Esophagus mucosa (tissue), 1 donor: ENCODE data around the gene ADGRD1. TPM values are rescaled to one million over a fixed set of nuclear protein-coding genes. Genes with fewer than 3 reads are reported as not detected.
"Not testable (repeated sequence)": the region's sequence is repeated elsewhere in the genome, so short reads cannot be mapped to it uniquely, and the experiment has no call there.

Experiments used
- ATAC-seq: fragments of 200-7000 bp; cut with Tn5 transposase; one replicate; pipeline ENCODE4 v1.9.1; 2020
- total RNA-seq: library from RNA; stranded (reverse); gene quantifications from one replicate; pipeline ENCODE4 v1.2.4, GENCODE V29; 2023
- donor health status: DM: yes; HTN: yes; CAD: no.

Gene ADGRD1
- total RNA-seq, 1 donor from 2014 or later: 2.5 TPM

GRCh38 chr12:130988261-130988660, 34.6 kb downstream of the ADGRD1 start:
- ATAC-seq: no peak

GRCh38 chr12:130988751-130989150, 35.0 kb downstream of the ADGRD1 start:
- ATAC-seq: no peak

- no peak for ATAC-seq
These were observed 35.7 kb downstream of the ADGRD1 start for GRCh38 chr12:130989391-130989790.

GRCh38 chr12:130990034-130990433, 36.3 kb downstream of the ADGRD1 start:
- no peak for ATAC-seq

- ATAC-seq: no peak
These were observed 38.7 kb downstream of the ADGRD1 start for GRCh38 chr12:130992448-130992847.

GRCh38 chr12:130992979-130993538, 39.4 kb downstream of the ADGRD1 start:
- no peak for ATAC-seq

GRCh38 chr12:130993759-130994670, 40.3 kb downstream of the ADGRD1 start:
- ATAC-seq: no peak

GRCh38 chr12:130994821-130995375, 41.2 kb downstream of the ADGRD1 start:
- no peak for ATAC-seq

- ATAC-seq: not testable (repeated sequence)
These were observed 41.8 kb downstream of the ADGRD1 start for GRCh38 chr12:130995386-130995969.

- ATAC-seq: no peak
These were observed 44.4 kb downstream of the ADGRD1 start for GRCh38 chr12:130998136-130998535.

GRCh38 chr12:131000000-131000486, 46.3 kb downstream of the ADGRD1 start:
- ATAC-seq: no peak

GRCh38 chr12:131001493-131001892, 47.8 kb downstream of the ADGRD1 start:
- no peak for ATAC-seq

- ATAC-seq: no peak
These were observed 48.5 kb downstream of the ADGRD1 start for GRCh38 chr12:131002216-131002631.

GRCh38 chr12:131003036-131003715, 49.5 kb downstream of the ADGRD1 start:
- ATAC-seq: no peak

- ATAC-seq: no peak
These were observed 50.0 kb downstream of the ADGRD1 start for GRCh38 chr12:131003716-131004045.

- ATAC-seq: no peak
These were observed 50.5 kb downstream of the ADGRD1 start for GRCh38 chr12:131004166-131004565.

- ATAC-seq: no peak
These were observed 51.7 kb downstream of the ADGRD1 start for GRCh38 chr12:131005161-131006035.

- no peak for ATAC-seq
These were observed 52.5 kb downstream of the ADGRD1 start for GRCh38 chr12:131006036-131006735.

- no peak for ATAC-seq
These were observed 53.5 kb downstream of the ADGRD1 start for GRCh38 chr12:131007031-131007739.

GRCh38 chr12:131007740-131008117, 54.0 kb downstream of the ADGRD1 start:
- no peak for ATAC-seq
